ENCODE data around the gene GLRA1.

The GLRA1 gene

GRCh38 chr5:151924564-151925301 is at the start of gene GLRA1:
TSS of gene GLRA1 (minus strand) at chr5:151924851. CDS start at chr5:151924549, 302 bp downstream.
- H2AFZ ChIP-seq (ENCODE audit: low read length) = no peak within 1 kb of the TSS
- TF ChIP-seq EZH2 (IDR thresholded peaks at IDR 0.05; ENCODE audit: borderline replicate concordance, low read length) (no peak), CTCF (IDR thresholded peaks at IDR 0.05; ENCODE audit: low read length) (no peak)
- no peaks in the 10 kb centered on the region for H3F3A ChIP-seq (ENCODE audit: insufficient read depth, low read length)
- H3K9me2 ChIP-seq (ENCODE audit: low read depth, low read length) = no peaks in the 10 kb centered on the region
- H3K79me2 ChIP-seq (ENCODE audit: insufficient read depth, low read length) = no peaks in the 10 kb centered on the region
- no peak within 1 kb of the TSS for H3K9ac ChIP-seq (ENCODE audit: low read length)
- H3K4me1 ChIP-seq (ENCODE audit: insufficient read depth, low read length, severe bottlenecking) = no peaks in the 10 kb centered on the region
- no peaks in the 10 kb centered on the region for H3K27me3 ChIP-seq (ENCODE audit: insufficient read depth, low read length)
- H4K20me1 ChIP-seq (ENCODE audit: insufficient read depth, low read length) = no peaks in the 10 kb centered on the region
- no peak within 1 kb of the TSS for H3K27ac ChIP-seq (ENCODE audit: low read depth, low read length, poor library complexity, severe bottlenecking)
- no peak within 1 kb of the TSS for H3K4me2 ChIP-seq (ENCODE audit: low read length)
- no peaks in the 10 kb centered on the region for H3K36me3 ChIP-seq (ENCODE audit: insufficient read depth, low read length)
- no peak within 1 kb of the TSS for H3K4me3 ChIP-seq (ENCODE audit: low read depth, low read length, poor library complexity, severe bottlenecking)
- no peaks in the 10 kb centered on the region for H3K9me3 ChIP-seq (ENCODE audit: low read length)

- Histone ChIP-seq H3K27ac (ENCODE audit: low read depth, low read length, poor library complexity, severe bottlenecking) (no peak overlapping the region), H3K9ac (ENCODE audit: low read length) (no peak overlapping the region), H3F3A (ENCODE audit: insufficient read depth, low read length) (no peaks in the 10 kb centered on the region), H3K9me3 (ENCODE audit: low read length) (no peaks in the 10 kb centered on the region), H3K4me2 (ENCODE audit: low read length) (no peak overlapping the region), H3K27me3 (ENCODE audit: insufficient read depth, low read length) (no peaks in the 10 kb centered on the region), H4K20me1 (ENCODE audit: insufficient read depth, low read length) (no peaks in the 10 kb centered on the region), H3K4me3 (ENCODE audit: low read depth, low read length, poor library complexity, severe bottlenecking) (no peak overlapping the region), H2AFZ (ENCODE audit: low read length) (no peak overlapping the region), H3K4me1 (ENCODE audit: insufficient read depth, low read length, severe bottlenecking) (no peaks in the 10 kb centered on the region), H3K9me2 (ENCODE audit: low read depth, low read length) (no peaks in the 10 kb centered on the region), H3K36me3 (ENCODE audit: insufficient read depth, low read length) (no peaks in the 10 kb centered on the region), H3K79me2 (ENCODE audit: insufficient read depth, low read length) (no peaks in the 10 kb centered on the region)
- no peak for TF ChIP-seq EZH2 (IDR thresholded peaks at IDR 0.05; ENCODE audit: borderline replicate concordance, low read length)
- no peak for TF ChIP-seq CTCF (IDR thresholded peaks at IDR 0.05; ENCODE audit: low read length)
These were observed 46.2 kb upstream of the GLRA1 start for GRCh38 chr5:151970885-151971284.

- no peaks in the 10 kb centered on the region for H3K27me3 ChIP-seq (ENCODE audit: insufficient read depth, low read length)
- H3K4me2 ChIP-seq (ENCODE audit: low read length) = no peak overlapping the region
- H3K9me3 ChIP-seq (ENCODE audit: low read length) = no peaks in the 10 kb centered on the region
- no peaks in the 10 kb centered on the region for H3K4me1 ChIP-seq (ENCODE audit: insufficient read depth, low read length, severe bottlenecking)
- TF ChIP-seq EZH2 (IDR thresholded peaks at IDR 0.05; ENCODE audit: borderline replicate concordance, low read length) (no peak), CTCF (IDR thresholded peaks at IDR 0.05; ENCODE audit: low read length) (no peak)
- H3F3A ChIP-seq (ENCODE audit: insufficient read depth, low read length) = no peaks in the 10 kb centered on the region
- H3K9ac ChIP-seq (ENCODE audit: low read length) = no peak overlapping the region
- H3K27ac ChIP-seq (ENCODE audit: low read depth, low read length, poor library complexity, severe bottlenecking) = no peak overlapping the region
- H4K20me1 ChIP-seq (ENCODE audit: insufficient read depth, low read length) = no peaks in the 10 kb centered on the region
- no peak overlapping the region for H3K4me3 ChIP-seq (ENCODE audit: low read depth, low read length, poor library complexity, severe bottlenecking)
- no peaks in the 10 kb centered on the region for H3K79me2 ChIP-seq (ENCODE audit: insufficient read depth, low read length)
- H3K9me2 ChIP-seq (ENCODE audit: low read depth, low read length) = no peaks in the 10 kb centered on the region
- H3K36me3 ChIP-seq (ENCODE audit: insufficient read depth, low read length) = no peaks in the 10 kb centered on the region
- H2AFZ ChIP-seq (ENCODE audit: low read length) = no peak overlapping the region
These were observed 43.2 kb upstream of the GLRA1 start for GRCh38 chr5:151967865-151968264.
